HepG2 (cell line): Measurements from ENCODE around the gene DENND4C. TPM values are rescaled to one million over a fixed set of nuclear protein-coding genes. Genes with fewer than 3 reads are reported as not detected.

Experiments used
- ATAC-seq: fragments of 200-7000 bp; cut with Tn5 transposase; 3 replicates; pipeline ENCODE4 v1.9.1; 2020; ENCODE audit warnings: mild to moderate bottlenecking, moderate library complexity
- BruUV-seq: library from RNA; stranded (reverse); fragments of 400-500 nt; replicated peaks from 2 replicates; lab custom pipeline; 2021; lab: Mats Ljungman, UMichigan
- CTCF ChIA-PET: fragments of 300-600 bp; formaldehyde crosslinking; extraction: SDS; loops from one replicate; lab custom pipeline; 2021; ENCODE audit warnings: low total read pairs, inconsistent platforms, low intra/inter-chr PET ratio; lab: Yijun Ruan, JAX
- POLR2A ChIA-PET: fragments of 350-600 bp; sonication (Branson Sonifier 250); formaldehyde crosslinking; loops from one replicate; lab custom pipeline; 2020; ENCODE audit warnings: antibody characterized with exemption, inconsistent platforms; lab: Yijun Ruan, JAX
- DNase-seq: peaks from one replicate; pipeline ENCODE4 v3.0.0-alpha.2; 2015; ENCODE audit warnings: low spot score
- FAIRE-seq: peaks from 3 replicates; lab custom pipeline; 2011; peaks lifted over from hg19 to GRCh38; lab: Jason Lieb, UNC
- H2AFZ ChIP-seq: one replicate; pipeline ENCODE4 v1.6.1; 2011; ENCODE audit warnings: low read length, inconsistent platforms
- H3K27ac ChIP-seq: fragments of 300-600 bp; 3 replicates; pipeline ENCODE4 v1.8.0; 2011; ENCODE audit warnings: mixed run types, mild to moderate bottlenecking, mixed read lengths, low read length, inconsistent platforms; ENCODE audit not compliant: insufficient read depth; ENCODE audit errors: extremely low read length
- H3K27me3 ChIP-seq, 2 experiments: fragments of 200-600 bp in 1 of 2; 2 replicates in 1 of 2; 3 replicates in 1 of 2; pipeline versions ENCODE4 v1.6.0 to v1.8.0; 2011; ENCODE audit warnings: low read length in 2 of 2, mild to moderate bottlenecking in 2 of 2, moderate library complexity in 2 of 2, inconsistent platforms in 1 of 2; ENCODE audit not compliant: insufficient read depth in 2 of 2, control insufficient read depth in 1 of 2
- H3K36me3 ChIP-seq, 2 experiments: fragments of 200-600 bp in 1 of 2; replicated peaks in 1 of 2; 2 replicates in 1 of 2; 3 replicates in 1 of 2; pipeline versions ENCODE4 v1.5.1 to v1.8.0; 2011; ENCODE audit warnings: low read length in 2 of 2, inconsistent platforms in 1 of 2; ENCODE audit not compliant: insufficient read depth in 2 of 2, control insufficient read depth in 1 of 2
- H3K4me1 ChIP-seq: 2 replicates; pipeline ENCODE4 v1.5.1; 2012; ENCODE audit warnings: low read length, inconsistent platforms; ENCODE audit not compliant: insufficient read depth
- H3K4me2 ChIP-seq: 2 replicates; pipeline ENCODE4 v1.6.0; 2011; ENCODE audit warnings: low read depth, low read length, inconsistent platforms
- H3K4me3 ChIP-seq, 3 experiments: fragments of 200-600 bp in 1 of 3; sonication (generic), shearing (Covaris generic) in 1 of 3; replicated peaks in 1 of 3; 2 replicates each; pipeline ENCODE4 v1.5.1; 2011 to 2016; ENCODE audit warnings: low read length in 3 of 3, inconsistent platforms in 2 of 3, low read depth in 2 of 3, mild to moderate bottlenecking in 2 of 3, control low read depth in 1 of 3, mixed read lengths in 1 of 3; ENCODE audit not compliant: insufficient read depth in 1 of 3
- H3K79me2 ChIP-seq: one replicate; pipeline ENCODE4 v1.6.1; 2011; ENCODE audit warnings: low read length, inconsistent platforms; ENCODE audit not compliant: insufficient read depth
- H3K9ac ChIP-seq: 2 replicates; pipeline ENCODE4 v1.6.0; 2011; ENCODE audit warnings: mild to moderate bottlenecking, low read depth, low read length, inconsistent platforms; ENCODE audit not compliant: insufficient read depth
- H3K9me3 ChIP-seq: 2 replicates; pipeline ENCODE4 v1.5.1; 2012; ENCODE audit warnings: mild to moderate bottlenecking, low read length
- H4K20me1 ChIP-seq: 2 replicates; pipeline ENCODE4 v1.6.0; 2011; ENCODE audit warnings: inconsistent platforms, mild to moderate bottlenecking, low read length, moderate library complexity; ENCODE audit not compliant: insufficient read depth
- FOXP1 ChIP-seq, 2 experiments: fragments of 450-650 bp in 1 of 2; IDR thresholded peaks; 2 replicates each; pipeline ENCODE4 v1.6.1; 2017 to 2018; ENCODE audit warnings: antibody characterized with exemption in 1 of 2
- KIAA2018 ChIP-seq: sonication (generic); formaldehyde crosslinking; IDR thresholded peaks from 2 replicates; pipeline ENCODE4 v1.5.0; 2020; ENCODE audit warnings: mild to moderate bottlenecking, missing genetic modification reagents, borderline replicate concordance
- RNF2 ChIP-seq: fragments of 450-650 bp; conservative IDR thresholded peaks from 2 replicates; pipeline ENCODE4 v1.6.1; 2016; ENCODE audit warnings: low read depth
- ZFP91 ChIP-seq: sonication (generic); formaldehyde crosslinking; IDR thresholded peaks from 2 replicates; pipeline ENCODE4 v1.9.0; 2022; ENCODE audit warnings: missing genetic modification reagents, mild to moderate bottlenecking, borderline replicate concordance
- ZNF207 ChIP-seq: fragments of 450-650 bp; IDR thresholded peaks from 2 replicates; pipeline ENCODE4 v1.6.1; 2016; ENCODE audit warnings: antibody characterized with exemption, borderline replicate concordance
- ZNF281 ChIP-seq: sonication (generic); formaldehyde crosslinking; IDR thresholded peaks from 2 replicates; pipeline ENCODE4 v1.4.0; 2020; ENCODE audit warnings: missing genetic modification reagents, borderline replicate concordance
- ZNF660 ChIP-seq: sonication (generic); formaldehyde crosslinking; IDR thresholded peaks from 2 replicates; pipeline ENCODE4 v1.5.1; 2020; ENCODE audit warnings: mild to moderate bottlenecking, low read depth, missing genetic modification reagents, borderline replicate concordance
- ZNF7 ChIP-seq: IDR thresholded peaks from 2 replicates; pipeline ENCODE4 v1.6.1; 2016; ENCODE audit warnings: missing biosample characterization, missing genetic modification reagents
- WGBS: methylation state at CpG from one replicate; pipeline ENCODE4 v1.1.6; 2017; ENCODE audit warnings: low lambda C conversion rate; 5-methylcytosine and 5-hydroxymethylcytosine counted together
- in situ Hi-C: cut with HindIII; loops from 2 replicates; pipeline ENCODE4 v1.10.0; 2017; ENCODE audit warnings: low pct_unique_long_range_greater_than_20kb; ENCODE audit not compliant: extremely low pct_ligation_motif_present
- intact Hi-C: fragments of 100-400 bp; cut with micrococcal nuclease; formaldehyde crosslinking; loops from one replicate; pipeline ENCODE4 v1.10.0; 2022; ENCODE audit not compliant: unreplicated experiment
- polyA plus RNA-seq, 8 experiments: library from polyadenylated mRNA; depleted of rRNA in 3 of 8; stranded (reverse) in 7 of 8; unstranded in 1 of 8; fragments of >200 nt; fragmentation: Illumina TruSeq in 4 of 8; extraction: Trizol in 4 of 8; gene quantifications; 2 replicates each; pipeline versions ENCODE4 v1.2.1 to v1.2.3, GENCODE V29; 2011 to 2016; ENCODE audit warnings: low read depth in 4 of 8, missing spikeins in 1 of 8, mixed read lengths in 1 of 8; ENCODE audit not compliant: insufficient read depth in 1 of 8
- total RNA-seq, 5 experiments: library from RNA; depleted of rRNA; stranded (reverse); fragments of >200 nt; fragmentation: Illumina TruSeq; extraction: Trizol; gene quantifications; 2 replicates each; pipeline ENCODE4 v1.2.3, GENCODE V29; 2016; ENCODE audit warnings: low read depth in 1 of 5

Gene DENND4C
- total and polyA plus RNA-seq, 2 of the 13 experiments (the other 11 are each of a cell fraction or from before 2014, with no cell fraction given), result 19.1 to 27.2 TPM

GRCh38 chr9:19203058-19203457 lies 27.4 kb upstream of the DENND4C start:
- Histone ChIP-seq H3K4me1 (peaks cover 26% of the 10 kb centered on the region), H3K4me2 (no peak overlapping the region), H3K79me2 (no peaks in the 10 kb centered on the region), H2AFZ (no peak overlapping the region), H3K9ac (no peak overlapping the region), H3K27me3 (no peaks in the 10 kb centered on the region), H4K20me1 (no peaks in the 10 kb centered on the region), H3K4me3 (no peak overlapping the region), H3K9me3 (no peaks in the 10 kb centered on the region), H3K36me3 (no peaks in the 10 kb centered on the region), H3K27ac (no peak overlapping the region)
- intact Hi-C loops (loop anchor here (2.0 kb wide), 1 partner anchor 28 kb away; the partner anchor contains the start of gene DENND4C), in situ Hi-C loops (no loop called here)
- no peak for FAIRE-seq
- POLR2A ChIA-PET, result interaction anchor here (1.0 to 2.5 kb wide), 11 partner anchors 18 to 153 kb away, joined by 3 to 22 read pairs (median 4); partner anchors contain the start of genes DENND4C and RRAGA
- ATAC-seq, result no peak
- no TSS peak for BruUV-seq
- WGBS, result 77% methylated on average over 5 of the region's 5 CpGs
- CTCF ChIA-PET, result no interaction called here
- no peak for DNase-seq
- TF ChIP-seq RNF2, result no peak
- TF ChIP-seq ZNF7, result peak; percentile 90
- no peak for TF ChIP-seq ZNF660 (CRISPR knock-in tag)
- TF ChIP-seq ZNF281, result no peak
- TF ChIP-seq ZFP91 (CRISPR knock-in tag), result peak; percentile 7; the same call in 1 of the 2 replicates
- TF ChIP-seq KIAA2018 (CRISPR knock-in tag), result no peak
- no peak for TF ChIP-seq FOXP1 (IDR thresholded peaks at IDR 0.05)
- no peak for TF ChIP-seq FOXP1 (CRISPR knock-in tag; IDR thresholded peaks at IDR 0.05)
- no peak for TF ChIP-seq ZNF207
